ENCODE results near the gene CCDC91. TPM values are rescaled to one million over a fixed set of nuclear protein-coding genes. Genes with fewer than 3 reads are reported as not detected.

The CCDC91 gene
- total RNA-seq, 1 donor from 2014 or later, result 12.3 TPM

DNA sequence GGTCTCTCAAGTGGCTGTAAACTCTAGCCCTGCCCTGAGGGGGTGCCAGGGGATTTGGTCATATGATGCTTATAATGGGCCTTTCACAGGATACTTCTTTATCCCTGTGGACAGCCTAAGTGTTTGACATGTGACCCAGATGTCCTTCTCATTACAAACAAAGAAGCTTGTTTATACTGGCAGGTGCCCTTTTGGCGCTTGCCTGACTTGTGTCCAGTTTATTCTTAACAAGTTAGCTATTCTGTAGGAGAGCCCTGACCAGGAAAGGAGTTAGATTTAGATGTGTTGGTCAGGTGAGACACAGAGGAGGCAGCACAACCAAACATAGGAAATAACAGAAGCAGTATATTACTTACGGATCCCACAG, 51.9 kb downstream of the CCDC91 start:
- no peak overlapping the region for H3K4me3 Mint-ChIP-seq (ENCODE audit: unreplicated experiment)
- peaks cover 10% of the 10 kb centered on the region for H3K4me1 Mint-ChIP-seq (ENCODE audit: unreplicated experiment)
- H3K27ac Mint-ChIP-seq (ENCODE audit: unreplicated experiment), result no peak overlapping the region

DNA sequence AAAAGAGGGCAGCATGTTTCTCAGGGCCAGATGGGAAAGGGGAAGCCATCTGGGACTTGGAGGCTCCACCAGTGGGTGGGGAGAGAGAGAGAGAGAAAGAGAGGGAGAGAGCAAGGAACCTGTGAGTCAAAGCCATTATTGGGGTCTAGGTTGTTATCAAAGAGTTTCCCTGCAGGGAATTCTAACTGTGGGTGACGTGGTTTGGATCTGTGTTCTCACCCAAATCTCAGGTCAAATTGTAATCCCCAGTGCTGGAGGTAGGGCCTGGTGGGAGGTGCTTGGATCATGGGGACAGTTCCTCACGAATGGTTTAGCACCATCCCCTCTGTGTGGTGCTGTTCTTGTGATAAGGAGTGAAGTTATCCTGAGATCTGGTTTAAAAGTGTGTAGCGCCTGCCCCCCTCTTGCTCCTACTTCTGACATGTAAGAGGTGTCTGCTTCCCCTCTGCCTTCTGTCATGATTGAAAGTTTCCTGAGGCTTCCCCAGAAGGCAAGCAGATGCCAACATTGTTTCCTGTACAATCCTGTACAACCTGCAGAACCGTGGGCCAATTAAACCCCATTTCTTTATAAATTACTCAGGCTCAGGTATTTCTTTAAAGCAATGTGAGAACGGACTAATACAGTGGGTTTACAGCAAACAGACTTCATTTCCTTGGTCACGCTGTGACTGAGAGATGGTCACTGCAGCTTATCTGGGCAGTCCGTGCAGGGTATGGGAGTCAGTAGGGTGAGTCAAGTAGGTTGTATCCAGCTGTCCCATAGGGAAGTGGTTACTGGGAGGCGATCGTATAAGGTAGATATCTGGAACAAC, 52.4 kb downstream of the CCDC91 start:
- Mint-ChIP-seq H3K4me3 (ENCODE audit: unreplicated experiment) (no peak overlapping the region), H3K4me1 (ENCODE audit: unreplicated experiment) (peaks cover 10% of the 10 kb centered on the region), H3K9me3 (ENCODE audit: unreplicated experiment) (no peaks in the 10 kb centered on the region), H3K27me3 (ENCODE audit: unreplicated experiment) (no peaks in the 10 kb centered on the region), H3K27ac (ENCODE audit: unreplicated experiment) (no peak overlapping the region), H3K36me3 (ENCODE audit: low read depth, unreplicated experiment) (no peaks in the 10 kb centered on the region)
- DNase-seq (ENCODE audit: low spot score), result no peak
- TF ChIP-seq, protein P1, sequence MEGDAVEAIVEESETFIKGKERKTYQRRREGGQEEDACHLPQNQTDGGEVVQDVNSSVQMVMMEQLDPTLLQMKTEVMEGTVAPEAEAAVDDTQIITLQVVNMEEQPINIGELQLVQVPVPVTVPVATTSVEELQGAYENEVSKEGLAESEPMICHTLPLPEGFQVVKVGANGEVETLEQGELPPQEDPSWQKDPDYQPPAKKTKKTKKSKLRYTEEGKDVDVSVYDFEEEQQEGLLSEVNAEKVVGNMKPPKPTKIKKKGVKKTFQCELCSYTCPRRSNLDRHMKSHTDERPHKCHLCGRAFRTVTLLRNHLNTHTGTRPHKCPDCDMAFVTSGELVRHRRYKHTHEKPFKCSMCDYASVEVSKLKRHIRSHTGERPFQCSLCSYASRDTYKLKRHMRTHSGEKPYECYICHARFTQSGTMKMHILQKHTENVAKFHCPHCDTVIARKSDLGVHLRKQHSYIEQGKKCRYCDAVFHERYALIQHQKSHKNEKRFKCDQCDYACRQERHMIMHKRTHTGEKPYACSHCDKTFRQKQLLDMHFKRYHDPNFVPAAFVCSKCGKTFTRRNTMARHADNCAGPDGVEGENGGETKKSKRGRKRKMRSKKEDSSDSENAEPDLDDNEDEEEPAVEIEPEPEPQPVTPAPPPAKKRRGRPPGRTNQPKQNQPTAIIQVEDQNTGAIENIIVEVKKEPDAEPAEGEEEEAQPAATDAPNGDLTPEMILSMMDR (IDR thresholded peaks at IDR 0.05; ENCODE audit: unreplicated experiment), result no peak

More for the DNA sequence above, 51.9 kb downstream of the CCDC91 start:
- no peak for DNase-seq (ENCODE audit: low spot score)
- Mint-ChIP-seq H3K9me3 (ENCODE audit: unreplicated experiment) (no peaks in the 10 kb centered on the region), H3K27me3 (ENCODE audit: unreplicated experiment) (no peaks in the 10 kb centered on the region), H3K36me3 (ENCODE audit: low read depth, unreplicated experiment) (no peaks in the 10 kb centered on the region)
- TF ChIP-seq, protein P1 (IDR thresholded peaks at IDR 0.05; ENCODE audit: unreplicated experiment), result no peak

DNA sequence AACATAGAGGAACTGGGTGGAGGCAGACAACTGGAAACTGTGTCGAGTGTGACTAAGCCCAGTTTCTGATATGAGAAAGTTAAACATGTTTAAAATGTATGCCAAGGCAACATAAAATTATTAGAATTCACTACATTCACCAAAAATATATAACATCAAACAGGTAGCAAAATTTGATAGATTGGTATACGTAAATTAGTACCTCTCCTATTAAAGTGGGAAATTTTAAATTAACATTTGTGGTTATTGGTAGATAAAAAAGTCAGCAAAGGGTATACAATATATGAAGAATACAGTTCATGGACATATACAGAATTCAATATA, 53.0 kb downstream of the CCDC91 start:
- no peaks in the 10 kb centered on the region for H3K27me3 Mint-ChIP-seq (ENCODE audit: unreplicated experiment)
- no peak overlapping the region for H3K27ac Mint-ChIP-seq (ENCODE audit: unreplicated experiment)
- TF ChIP-seq, protein P1 (IDR thresholded peaks at IDR 0.05; ENCODE audit: unreplicated experiment), result no peak
- no peak overlapping the region for H3K4me3 Mint-ChIP-seq (ENCODE audit: unreplicated experiment)
- H3K9me3 Mint-ChIP-seq (ENCODE audit: unreplicated experiment), result no peaks in the 10 kb centered on the region
- no peaks in the 10 kb centered on the region for H3K36me3 Mint-ChIP-seq (ENCODE audit: low read depth, unreplicated experiment)
- DNase-seq (ENCODE audit: low spot score), result no peak
- peaks cover 15% of the 10 kb centered on the region for H3K4me1 Mint-ChIP-seq (ENCODE audit: unreplicated experiment)

DNA sequence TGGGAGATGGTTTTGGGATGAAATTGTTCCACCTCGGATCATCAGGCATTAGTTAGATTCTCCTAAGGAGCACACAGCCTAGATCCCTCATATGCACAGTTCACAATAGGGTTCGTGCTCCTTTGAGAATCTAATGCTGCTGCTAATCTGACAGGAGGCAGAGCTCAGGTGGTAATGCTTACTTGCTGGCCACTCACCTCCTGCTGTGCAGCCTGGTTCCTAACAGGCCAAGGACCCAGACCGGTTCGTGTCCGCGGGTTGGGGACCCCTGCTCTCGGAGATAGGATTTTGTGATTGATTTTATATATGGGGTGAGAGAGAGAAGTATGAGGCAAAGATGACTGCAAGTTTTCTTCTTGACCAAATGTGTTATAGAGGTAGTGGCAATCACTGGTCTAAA, 57.5 kb downstream of the CCDC91 start:
- Mint-ChIP-seq H3K36me3 (ENCODE audit: low read depth, unreplicated experiment) (no peaks in the 10 kb centered on the region), H3K9me3 (ENCODE audit: unreplicated experiment) (no peaks in the 10 kb centered on the region), H3K4me1 (ENCODE audit: unreplicated experiment) (peaks cover 38% of the 10 kb centered on the region), H3K27ac (ENCODE audit: unreplicated experiment) (no peak overlapping the region), H3K27me3 (ENCODE audit: unreplicated experiment) (no peaks in the 10 kb centered on the region), H3K4me3 (ENCODE audit: unreplicated experiment) (no peak overlapping the region)
- TF ChIP-seq, protein P1 (IDR thresholded peaks at IDR 0.05; ENCODE audit: unreplicated experiment), result no peak
- no peak for DNase-seq (ENCODE audit: low spot score)

DNA sequence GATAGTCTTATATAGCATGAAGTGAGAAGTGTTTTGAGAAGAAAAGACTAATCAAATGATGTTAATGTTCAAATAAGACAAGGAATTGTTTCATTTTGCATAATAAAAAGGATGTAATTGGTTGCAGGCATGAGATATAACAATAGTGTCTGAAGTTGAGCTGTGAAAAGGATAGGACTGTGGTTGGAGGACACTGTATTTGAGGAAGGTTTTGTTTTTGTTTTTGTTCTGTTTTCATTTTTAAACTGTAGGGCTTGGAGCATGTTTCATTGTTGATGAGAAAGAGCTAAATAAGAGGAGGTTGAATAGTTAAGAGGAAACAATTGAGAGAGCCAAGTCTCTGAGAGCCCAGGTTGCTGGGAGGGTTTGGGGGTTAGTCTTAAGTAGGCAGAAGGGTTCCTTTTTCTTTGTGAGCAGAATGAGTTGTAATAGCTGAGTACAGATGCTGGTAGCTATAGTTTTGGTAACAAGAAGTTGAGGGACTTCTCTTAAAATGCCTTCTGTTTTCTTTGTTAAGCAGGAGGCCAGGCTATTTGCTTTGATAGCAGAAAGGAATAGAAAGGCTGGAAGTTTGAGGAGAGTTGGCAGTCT, 58.4 kb downstream of the CCDC91 start:
- Mint-ChIP-seq H3K36me3 (ENCODE audit: low read depth, unreplicated experiment) (no peaks in the 10 kb centered on the region), H3K9me3 (ENCODE audit: unreplicated experiment) (no peaks in the 10 kb centered on the region), H3K27me3 (ENCODE audit: unreplicated experiment) (no peaks in the 10 kb centered on the region), H3K4me1 (ENCODE audit: unreplicated experiment) (peaks cover 38% of the 10 kb centered on the region), H3K4me3 (ENCODE audit: unreplicated experiment) (no peak overlapping the region), H3K27ac (ENCODE audit: unreplicated experiment) (peak overlapping the region; percentile 72)
- TF ChIP-seq, protein P1 (IDR thresholded peaks at IDR 0.05; ENCODE audit: unreplicated experiment), result no peak
- DNase-seq (ENCODE audit: low spot score), result no peak

Data from endothelial cell (in vitro differentiated cells).